Naive thymus-derived CD8-positive, alpha-beta T cell (primary cell): ENCODE measurements around the gene RIPOR2. TPM values are rescaled to one million over a fixed set of nuclear protein-coding genes. Genes with fewer than 3 reads are reported as not detected.

Experiments used
- ATAC-seq, 2 donors: fragments of 150-1000 bp; cut with Tn5 transposase in 1 of 2; sonication (Bioruptor Pico), chemical (Tn5 transposase) in 1 of 2; 1 replicate in 1 of 2; 2 replicates in 1 of 2; pipeline ENCODE4 v1.10.0; 2021; ENCODE audit warnings: mild to moderate bottlenecking in 2 of 2, moderate library complexity in 2 of 2
- POLR2A ChIA-PET: fragments of 350-600 bp; sonication (Branson Sonifier 250); formaldehyde crosslinking; loops from one replicate; lab custom pipeline; 2021; ENCODE audit warnings: antibody characterized with exemption; lab: Charles Lee
- DNase-seq, 10 donors: peaks; one replicate each; pipeline versions ENCODE4 v3.0.0 to v3.0.0-alpha.2; 2020 to 2022
- H3K27ac Mint-ChIP-seq, 10 donors: one replicate each; pipeline ENCODE4 v1.8.0; 2020 to 2022; ENCODE audit warnings: mild to moderate bottlenecking in 10 of 10, mixed read lengths in 10 of 10, moderate library complexity in 4 of 10, inconsistent platforms in 1 of 10
- H3K27me3 Mint-ChIP-seq, 5 donors: one replicate each; pipeline ENCODE4 v1.8.0; 2021 to 2022; ENCODE audit warnings: mixed read lengths in 5 of 5
- H3K36me3 Mint-ChIP-seq, 3 donors: one replicate each; pipeline ENCODE4 v1.8.0; 2020 to 2022; ENCODE audit warnings: mixed read lengths in 3 of 3, mild to moderate bottlenecking in 2 of 3, inconsistent platforms in 1 of 3
- H3K4me1 Mint-ChIP-seq, 4 donors: one replicate each; pipeline ENCODE4 v1.8.0; 2021 to 2022; ENCODE audit warnings: mixed read lengths in 4 of 4
- H3K4me3 Mint-ChIP-seq, 10 donors: one replicate each; pipeline ENCODE4 v1.8.0; 2020 to 2022; ENCODE audit warnings: mild to moderate bottlenecking in 10 of 10, mixed read lengths in 10 of 10, moderate library complexity in 6 of 10, inconsistent platforms in 1 of 10
- H3K9me3 Mint-ChIP-seq, 9 donors: one replicate each; pipeline ENCODE4 v1.8.0; 2020 to 2022; ENCODE audit warnings: mixed read lengths in 9 of 9, mild to moderate bottlenecking in 3 of 9, inconsistent platforms in 1 of 9, moderate library complexity in 1 of 9
- polyA plus RNA-seq, 3 donors: library from polyadenylated mRNA; unstranded; fragments of 300-500 nt; fragmentation: Illumina TruSeq; gene quantifications; one replicate each; pipeline ENCODE4 v1.2.3, GENCODE V29; 2021
- total RNA-seq, 8 experiments: library from RNA in 2 of 8; stranded (reverse) in 2 of 8; gene quantifications; one replicate each; pipeline ENCODE4 v1.2.3 and lab custom pipeline; 2021 to 2026

Gene RIPOR2
- total and polyA plus RNA-seq, 5 experiments from 2014 or later, result 413 to 542 (median 511) TPM

DNA sequence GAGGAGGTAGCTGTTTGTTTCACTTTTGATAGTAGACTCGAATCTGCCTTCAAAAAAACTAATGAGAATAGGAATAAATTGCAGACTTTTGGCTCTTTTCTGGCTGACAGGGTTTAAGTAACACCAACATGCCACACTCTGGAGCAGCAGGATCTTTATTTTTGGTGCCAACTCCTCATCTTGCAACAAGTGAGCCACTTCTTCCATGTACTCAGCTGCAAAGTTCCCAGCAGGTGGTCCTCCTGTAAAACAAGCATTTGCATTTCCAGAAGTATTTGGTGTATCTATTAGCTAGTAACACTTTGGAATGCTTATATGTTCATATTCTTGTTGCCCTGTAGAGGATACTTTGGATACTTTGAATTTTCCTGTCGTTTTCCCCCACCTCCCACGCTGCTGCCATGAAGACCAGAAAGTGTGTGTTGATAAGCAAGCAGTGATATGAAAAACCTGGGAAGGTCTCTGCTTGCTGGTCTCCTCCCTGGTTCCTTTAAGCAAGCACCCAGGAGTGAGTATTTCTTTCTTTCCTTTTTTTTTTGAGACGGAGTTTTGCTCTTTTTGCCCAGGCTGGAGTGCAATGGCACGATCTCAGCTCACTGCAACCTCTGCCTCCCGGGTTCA is 138.1 kb downstream of the RIPOR2 start:
- peak overlapping the region in 4 of 10 donors; percentile 20 to 57 (median 36) for H3K27ac Mint-ChIP-seq
- H3K27me3 Mint-ChIP-seq, result no peaks in the 10 kb centered on the region
- peaks cover 0 to 1% (median 0%) of the 10 kb centered on the region in 9 donors for H3K9me3 Mint-ChIP-seq
- peaks cover 0 to 14% (median 12%) of the 10 kb centered on the region in 4 donors for H3K4me1 Mint-ChIP-seq
- peaks cover 0 to 23% (median 6%) of the 10 kb centered on the region in 3 donors for H3K36me3 Mint-ChIP-seq
- no peak for ATAC-seq
- POLR2A ChIA-PET, result no interaction called here
- peak overlapping the region in 1 of 10 donors; percentile 2 for H3K4me3 Mint-ChIP-seq
- no peak for DNase-seq

DNA sequence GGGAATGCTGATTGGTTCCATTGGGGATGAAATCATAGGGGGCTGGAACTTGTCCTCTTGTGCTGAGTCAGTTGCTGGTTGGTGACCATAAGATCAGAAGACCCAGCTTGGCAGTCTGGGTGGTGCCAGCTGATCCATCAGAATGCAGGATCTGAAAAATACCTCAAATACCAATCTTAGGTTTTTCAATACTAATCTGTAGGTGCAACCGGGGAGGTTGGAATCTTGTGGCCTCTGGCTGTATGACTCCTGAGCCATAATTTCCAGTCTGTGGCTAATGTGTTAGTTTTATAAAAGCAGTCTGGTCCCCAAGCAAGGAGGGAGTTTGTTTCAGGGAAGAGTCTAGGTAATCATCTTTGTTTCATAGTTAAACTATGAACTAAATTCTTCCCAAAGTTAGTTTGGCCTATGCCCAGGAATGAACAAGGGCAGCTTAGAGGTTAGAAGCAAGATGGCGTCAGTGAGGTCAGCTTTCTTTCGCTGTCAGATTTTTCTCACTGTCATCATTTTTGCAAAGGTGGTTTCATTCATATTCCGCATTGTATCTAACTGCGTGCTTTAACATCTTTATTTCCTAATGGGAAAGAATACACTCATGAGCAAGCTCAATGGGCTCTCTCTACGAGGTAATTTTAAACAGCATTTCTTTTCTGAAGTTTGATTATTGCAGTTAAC is 139.0 kb downstream of the RIPOR2 start:
- H3K4me3 Mint-ChIP-seq, result no peak overlapping the region
- ATAC-seq (no peak), DNase-seq (no peak)
- peaks cover 0 to 14% (median 12%) of the 10 kb centered on the region in 4 donors for H3K4me1 Mint-ChIP-seq
- POLR2A ChIA-PET, result no interaction called here
- H3K36me3 Mint-ChIP-seq, result peaks cover 0 to 15% (median 2%) of the 10 kb centered on the region in 3 donors
- peak overlapping the region in 2 of 10 donors; percentile 51 to 68 for H3K27ac Mint-ChIP-seq
- peaks cover 0 to 1% (median 0%) of the 10 kb centered on the region in 9 donors for H3K9me3 Mint-ChIP-seq
- H3K27me3 Mint-ChIP-seq, result no peaks in the 10 kb centered on the region

DNA sequence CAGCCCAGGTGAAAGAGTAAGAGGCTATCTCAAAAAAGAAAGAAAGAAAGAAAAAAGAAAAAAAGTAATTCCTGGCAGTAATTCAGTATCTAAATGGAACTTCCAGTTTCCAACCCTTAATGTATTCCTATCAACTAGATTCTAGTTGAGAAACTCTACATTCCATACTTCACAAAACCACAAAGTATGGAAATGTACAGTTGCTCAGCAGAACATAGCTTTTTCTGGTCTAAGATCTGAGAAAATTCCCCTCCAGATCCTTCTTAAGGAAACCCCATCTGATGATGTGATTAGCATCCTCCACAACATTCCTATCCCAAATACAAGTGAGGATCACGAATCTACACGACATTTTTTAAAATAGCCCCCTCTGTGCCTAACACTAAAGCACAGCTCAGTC is 140.7 kb downstream of the RIPOR2 start:
- Mint-ChIP-seq H3K36me3 (peaks cover 0 to 7% (median 0%) of the 10 kb centered on the region in 3 donors), H3K27me3 (no peaks in the 10 kb centered on the region), H3K4me1 (peaks cover 0 to 14% (median 10%) of the 10 kb centered on the region in 4 donors), H3K27ac (peak overlapping the region in 1 of 10 donors; percentile 61), H3K9me3 (no peaks in the 10 kb centered on the region), H3K4me3 (no peak overlapping the region)
- POLR2A ChIA-PET, result no interaction called here
- ATAC-seq, result no peak
- DNase-seq, result no peak

DNA sequence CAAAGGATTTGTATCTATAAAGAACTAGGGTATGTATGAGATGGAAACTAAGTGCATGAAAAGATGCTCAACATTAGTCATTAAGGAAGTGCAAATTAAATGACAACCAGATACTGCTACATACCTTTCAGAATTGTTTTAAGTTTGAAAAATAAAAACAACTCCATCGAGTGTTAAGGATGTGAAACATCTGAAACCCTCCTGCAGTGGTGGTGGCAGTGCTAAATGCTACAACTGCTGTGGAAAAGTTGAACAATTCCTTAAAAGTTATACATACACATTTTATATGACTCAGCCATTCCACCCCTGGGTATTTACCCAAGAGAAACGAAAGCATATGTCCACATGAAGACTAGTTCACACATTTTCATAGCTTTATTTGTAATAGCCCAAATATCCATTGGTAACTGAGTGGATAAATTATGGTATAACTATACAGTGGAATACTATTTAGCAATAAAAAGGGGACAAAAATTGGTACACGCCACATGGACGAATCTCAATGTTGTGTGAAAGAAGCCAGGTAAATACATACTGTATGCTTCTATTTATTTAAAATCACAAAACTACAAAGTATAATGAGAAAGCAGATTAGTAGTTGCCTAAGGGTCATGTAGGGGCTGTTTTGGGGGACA is 147.6 kb downstream of the RIPOR2 start:
- no peak for ATAC-seq
- no peak for DNase-seq
- H3K27ac Mint-ChIP-seq, result no peak overlapping the region
- H3K9me3 Mint-ChIP-seq, result no peaks in the 10 kb centered on the region
- no peak overlapping the region for H3K4me3 Mint-ChIP-seq
- peaks cover 4 to 35% (median 8%) of the 10 kb centered on the region in 3 donors for H3K36me3 Mint-ChIP-seq
- POLR2A ChIA-PET, result no interaction called here
- H3K4me1 Mint-ChIP-seq, result peaks cover 0 to under 1% (median 0%) of the 10 kb centered on the region in 4 donors
- no peaks in the 10 kb centered on the region for H3K27me3 Mint-ChIP-seq

DNA sequence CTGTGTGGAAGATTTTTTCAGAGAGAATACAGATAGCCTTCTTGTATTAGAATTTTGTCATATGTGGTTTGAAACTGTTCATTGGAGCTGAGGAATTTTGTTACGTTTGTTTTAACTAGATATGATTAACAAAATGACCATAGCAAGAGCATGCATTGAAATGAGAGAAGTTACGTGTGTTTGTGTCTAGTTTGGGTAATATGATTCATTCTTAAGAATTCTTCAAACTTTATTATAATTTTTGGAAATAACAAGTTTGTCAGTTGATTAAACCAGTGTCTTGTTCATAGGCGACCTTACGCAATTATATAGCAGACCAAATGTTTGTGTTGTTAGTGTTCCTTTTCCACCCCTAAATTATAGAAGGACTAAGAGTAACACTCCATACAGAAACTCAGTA is 155.6 kb downstream of the RIPOR2 start:
- Mint-ChIP-seq H3K4me1 (peaks cover 7 to 30% (median 17%) of the 10 kb centered on the region in 4 donors), H3K27me3 (no peaks in the 10 kb centered on the region), H3K9me3 (no peaks in the 10 kb centered on the region), H3K36me3 (peaks cover 0 to 38% (median 2%) of the 10 kb centered on the region in 3 donors), H3K4me3 (no peak overlapping the region), H3K27ac (no peak overlapping the region)
- DNase-seq (no peak), ATAC-seq (no peak)
- POLR2A ChIA-PET, result no interaction called here

DNA sequence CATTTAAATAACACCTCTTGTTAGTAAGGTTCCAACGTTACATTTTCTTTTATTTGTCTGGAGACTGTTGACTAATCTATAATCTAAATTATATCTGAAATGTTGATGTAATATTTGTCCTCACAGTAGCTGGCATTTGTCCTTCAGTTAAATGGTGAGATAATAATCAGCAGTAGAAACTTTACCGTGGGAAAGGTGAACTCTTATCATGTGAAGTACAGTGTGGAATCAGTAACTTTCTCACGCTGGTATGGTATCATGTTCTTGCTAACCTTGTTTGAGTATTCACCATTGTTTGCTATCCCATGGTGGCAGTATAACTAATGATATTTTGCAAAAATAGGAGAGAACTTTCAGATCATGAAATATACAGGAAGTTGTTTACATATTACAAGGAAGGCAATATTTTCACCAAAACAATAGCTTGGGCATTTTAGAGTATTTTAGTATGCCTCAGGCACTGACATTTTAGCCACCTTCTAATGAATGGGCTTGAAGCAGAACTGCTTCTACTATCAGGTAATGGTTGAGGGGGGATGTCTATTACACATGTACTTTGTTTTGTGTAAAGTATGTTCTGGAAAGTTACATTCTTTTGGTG is 156.2 kb downstream of the RIPOR2 start:
- Mint-ChIP-seq H3K36me3 (peaks cover 0 to 34% (median under 1%) of the 10 kb centered on the region in 3 donors), H3K27ac (no peak overlapping the region), H3K4me3 (no peak overlapping the region)

DNA sequence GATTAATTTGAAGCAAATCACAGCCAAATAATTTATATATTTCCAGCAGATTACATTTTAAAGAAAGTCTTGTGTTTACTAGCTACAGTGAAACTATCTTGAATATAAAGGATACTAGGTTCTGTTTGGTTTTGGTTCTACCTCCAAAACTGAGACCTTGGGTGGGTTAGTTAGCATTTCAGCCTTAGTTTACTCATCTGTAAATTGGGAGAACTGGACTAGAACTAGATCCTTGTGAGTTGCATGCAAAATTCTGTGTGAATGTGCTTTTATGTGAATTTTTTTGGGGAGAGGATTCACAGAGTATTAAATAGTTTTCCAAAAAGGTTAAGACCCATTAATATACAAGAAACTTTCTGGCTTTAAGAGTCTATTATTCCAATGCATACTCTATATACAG is 156.9 kb downstream of the RIPOR2 start:
- POLR2A ChIA-PET, result interaction anchor here (0.6 kb wide), 1 partner anchor 244 kb away, joined by 8 read pairs; no protein-coding TSS in a partner anchor
- ATAC-seq, result no peak
- Mint-ChIP-seq H3K9me3 (no peaks in the 10 kb centered on the region), H3K4me3 (no peak overlapping the region), H3K27ac (no peak overlapping the region), H3K27me3 (no peaks in the 10 kb centered on the region), H3K36me3 (peaks cover 0 to 29% (median 0%) of the 10 kb centered on the region in 3 donors), H3K4me1 (peaks cover 7 to 33% (median 18%) of the 10 kb centered on the region in 4 donors)
- DNase-seq, result no peak

More for the DNA sequence above, 156.2 kb downstream of the RIPOR2 start:
- Mint-ChIP-seq H3K9me3 (no peaks in the 10 kb centered on the region), H3K27me3 (no peaks in the 10 kb centered on the region), H3K4me1 (peaks cover 7 to 31% (median 17%) of the 10 kb centered on the region in 4 donors)
- ATAC-seq (no peak), DNase-seq (no peak)
- POLR2A ChIA-PET, result interaction anchor here (0.6 kb wide), 1 partner anchor 243 kb away, joined by 8 read pairs; no protein-coding TSS in a partner anchor

DNA sequence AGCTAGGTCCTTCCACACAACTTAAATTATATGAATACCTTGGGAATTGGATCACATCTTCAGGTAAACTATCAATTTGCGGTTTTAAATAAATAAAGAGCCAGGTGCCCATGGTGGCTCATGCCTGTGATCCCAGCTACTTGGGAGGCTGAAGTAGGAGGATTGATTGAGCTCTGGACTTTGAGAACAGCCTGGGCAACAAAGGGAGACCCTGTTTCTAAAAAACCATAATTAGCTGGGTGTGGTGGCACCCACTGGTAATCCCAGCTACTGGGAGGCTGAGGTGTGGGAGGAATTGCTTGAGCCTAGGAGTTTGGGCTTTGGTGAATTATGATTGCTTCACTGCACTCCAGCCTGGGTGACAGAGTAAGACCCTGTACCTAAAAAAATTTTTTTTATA is 157.6 kb downstream of the RIPOR2 start:
- POLR2A ChIA-PET, result interaction anchor here (0.5 to 0.6 kb wide), 2 partner anchors 40 to 60 kb away, joined by 3 to 4 read pairs; no protein-coding TSS in a partner anchor
- DNase-seq, result no peak
- Mint-ChIP-seq H3K27me3 (no peaks in the 10 kb centered on the region), H3K4me1 (peaks cover 7 to 33% (median 18%) of the 10 kb centered on the region in 4 donors), H3K27ac (no peak overlapping the region), H3K36me3 (peaks cover 0 to 24% (median 0%) of the 10 kb centered on the region in 3 donors), H3K9me3 (no peaks in the 10 kb centered on the region), H3K4me3 (no peak overlapping the region)
- ATAC-seq, result no peak

DNA sequence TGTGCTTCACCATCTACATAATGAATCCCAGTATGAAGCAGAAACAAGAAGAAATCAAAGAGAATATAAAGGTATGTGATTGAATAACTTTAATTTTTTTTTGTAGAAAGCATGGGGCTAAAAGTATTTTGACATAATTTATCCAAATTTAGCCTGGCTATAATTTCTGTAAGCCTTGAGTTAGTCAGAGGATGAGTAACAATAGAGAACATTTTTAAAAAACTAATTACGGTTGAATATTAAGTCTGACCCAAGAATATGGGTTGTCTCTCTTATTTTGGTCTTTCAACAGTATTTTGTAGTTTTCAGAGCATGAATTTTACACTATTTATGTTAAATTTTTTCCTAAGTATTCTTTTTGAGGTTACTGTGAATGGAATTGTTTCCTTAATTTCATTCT is 158.5 kb downstream of the RIPOR2 start:
- POLR2A ChIA-PET, result interaction anchor here (0.6 kb wide), 1 partner anchor 59 kb away, joined by 3 read pairs; no protein-coding TSS in a partner anchor
- Mint-ChIP-seq H3K4me1 (peaks cover 7 to 33% (median 18%) of the 10 kb centered on the region in 4 donors), H3K27me3 (no peaks in the 10 kb centered on the region), H3K27ac (no peak overlapping the region), H3K36me3 (peaks cover 0 to 18% (median 0%) of the 10 kb centered on the region in 3 donors), H3K9me3 (no peaks in the 10 kb centered on the region), H3K4me3 (no peak overlapping the region)
- no peak for ATAC-seq
- DNase-seq, result no peak

DNA sequence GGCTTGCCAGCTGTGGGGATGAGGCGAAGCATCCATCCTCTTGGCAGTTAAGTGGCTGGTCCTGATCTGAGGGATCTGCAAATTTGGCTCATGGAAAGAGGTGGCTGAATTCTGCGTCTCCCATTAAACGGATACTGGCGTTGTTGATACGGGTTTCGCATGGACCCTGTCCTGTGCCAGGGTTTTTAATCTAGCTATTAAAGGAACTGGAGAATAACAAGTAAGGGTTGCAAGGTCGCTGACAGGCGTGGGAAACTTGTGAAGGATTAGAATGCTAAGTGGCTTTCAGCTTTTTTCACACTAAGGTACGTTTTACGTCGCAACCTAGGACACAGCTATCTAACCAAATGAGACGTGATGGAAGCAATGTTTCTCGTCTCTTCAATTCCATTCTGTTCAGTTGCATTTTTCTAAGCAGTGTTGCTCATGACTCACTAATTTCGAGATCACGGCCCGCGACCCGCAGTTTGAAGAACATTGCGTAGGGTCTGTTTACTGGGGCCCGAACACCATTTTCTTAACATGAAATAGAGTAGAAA is 160.2 kb downstream of the RIPOR2 start:
- Mint-ChIP-seq H3K36me3 (peaks cover 0 to 8% (median 0%) of the 10 kb centered on the region in 3 donors), H3K9me3 (no peaks in the 10 kb centered on the region), H3K27me3 (no peaks in the 10 kb centered on the region), H3K27ac (peak overlapping the region in 8 of 10 donors; percentile 91 to 99 (median 98)), H3K4me3 (peak overlapping the region; percentile 96 to 100 (median 98)), H3K4me1 (peaks cover 7 to 33% (median 18%) of the 10 kb centered on the region in 4 donors)
- POLR2A ChIA-PET, result interaction anchor here (0.7 to 2.8 kb wide), 3 partner anchors 50 to 234 kb away, joined by 3 to 15 read pairs (median 3); no protein-coding TSS in a partner anchor
- peak in 1 of 2 donors; percentile 6 for ATAC-seq
- DNase-seq, result peak in 2 of 10 donors; percentile 2 to 7

DNA sequence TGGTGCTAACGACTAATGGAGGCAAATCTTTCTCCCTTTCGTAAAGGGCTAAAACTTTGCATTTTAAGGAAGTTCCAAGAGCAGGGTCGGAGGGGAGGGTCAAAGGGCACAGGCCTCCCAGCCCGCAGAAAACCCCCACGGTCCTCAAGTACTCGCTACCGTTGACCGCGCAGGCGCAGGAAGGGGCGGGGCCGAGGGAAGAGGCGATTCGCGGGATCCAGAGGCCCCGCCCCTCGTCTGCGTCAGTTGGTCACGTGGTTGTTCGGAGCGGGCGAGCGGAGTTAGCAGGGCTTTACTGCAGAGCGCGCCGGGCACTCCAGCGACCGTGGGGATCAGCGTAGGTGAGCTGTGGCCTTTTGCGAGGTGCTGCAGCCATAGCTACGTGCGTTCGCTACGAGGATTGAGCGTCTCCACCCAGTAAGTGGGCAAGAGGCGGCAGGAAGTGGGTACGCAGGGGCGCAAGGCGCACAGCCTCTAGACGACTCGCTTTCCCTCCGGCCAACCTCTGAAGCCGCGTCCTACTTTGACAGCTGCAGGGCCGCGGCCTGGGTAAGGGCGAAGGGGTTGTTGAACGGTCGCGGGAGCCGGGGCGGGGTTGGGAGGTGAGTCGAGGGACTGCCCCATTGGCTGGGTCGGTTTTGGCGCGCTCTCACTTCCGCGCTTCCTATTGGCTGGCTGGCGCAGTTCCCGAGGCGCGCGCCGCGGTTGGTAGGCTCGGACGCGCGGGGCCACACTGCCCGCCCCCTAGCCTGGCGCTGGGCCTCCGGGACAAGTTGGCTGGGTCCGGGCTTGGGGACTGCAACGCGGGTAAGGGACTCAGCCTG is 160.9 kb downstream of the RIPOR2 start, which contains the start of gene GMNN:
Gene GMNN (plus strand): TSS at position 242 of the 824 bp plus-strand sequence. CDS start 2,310 bp downstream, outside the sequence.
- Mint-ChIP-seq H3K4me3 (peak within 1 kb of the TSS; percentile 96 to 100 (median 98)), H3K9me3 (no peaks in the 10 kb centered on the region), H3K27me3 (no peaks in the 10 kb centered on the region), H3K27ac (peak within 1 kb of the TSS; percentile 87 to 99 (median 98)), H3K36me3 (peaks cover 0 to 3% (median 0%) of the 10 kb centered on the region in 3 donors), H3K4me1 (peaks cover 7 to 31% (median 17%) of the 10 kb centered on the region in 4 donors)
- peak; percentile 92 to 93 for ATAC-seq
- peak; percentile 93 to 99 (median 96) for DNase-seq
- POLR2A ChIA-PET, result interaction anchor here (0.6 to 2.8 kb wide), 4 partner anchors 53 to 234 kb away, joined by 3 to 15 read pairs (median 4); no protein-coding TSS in a partner anchor
